Body of pancreas (tissue), 4 donors: ENCODE results near the gene KCNAB1.

Experiments used
- CTCF ChIP-seq, 7 experiments: fragments of 450-650 bp in 4 of 7; fragments of 200-600 bp in 3 of 7; sonication (generic) in 3 of 7; IDR thresholded peaks; one replicate each; pipeline ENCODE4 v1.5.1; 2016 to 2019; ENCODE audit warnings: antibody characterized with exemption in 7 of 7
- POLR2A ChIP-seq, 3 donors: fragments of 450-650 bp; IDR thresholded peaks; one replicate each; pipeline ENCODE4 v1.6.1; 2016; ENCODE audit warnings: antibody characterized with exemption in 3 of 3, mild to moderate bottlenecking in 2 of 3

GRCh38 chr3:156407617-156408225 is 287.3 kb downstream of the KCNAB1 start:
- TF ChIP-seq POLR2A (IDR thresholded peaks at IDR 0.05) (no peak), CTCF (IDR thresholded peaks at IDR 0.05) (no peak)
